Endothelial cell (in vitro differentiated cells): Measurements from ENCODE around the gene SLK. TPM values are rescaled to one million over a fixed set of nuclear protein-coding genes. Genes with fewer than 3 reads are reported as not detected.

ENCODE experiments used
- DNase-seq: peaks from one replicate; pipeline ENCODE4 v3.0.0; 2021; ENCODE audit warnings: low spot score
- H3K27ac Mint-ChIP-seq: one replicate; pipeline ENCODE4 v1.8.0; 2021; ENCODE audit warnings: mixed read lengths, inconsistent platforms; ENCODE audit not compliant: unreplicated experiment
- H3K27me3 Mint-ChIP-seq: one replicate; pipeline ENCODE4 v1.8.0; 2021; ENCODE audit warnings: mild to moderate bottlenecking, moderate library complexity, mixed read lengths, inconsistent platforms; ENCODE audit not compliant: unreplicated experiment
- H3K36me3 Mint-ChIP-seq: one replicate; pipeline ENCODE4 v1.8.0; 2021; ENCODE audit warnings: mild to moderate bottlenecking, low read depth, mixed read lengths, inconsistent platforms; ENCODE audit not compliant: unreplicated experiment
- H3K4me1 Mint-ChIP-seq: one replicate; pipeline ENCODE4 v1.8.0; 2021; ENCODE audit warnings: mild to moderate bottlenecking, mixed read lengths, inconsistent platforms; ENCODE audit not compliant: unreplicated experiment
- H3K4me3 Mint-ChIP-seq: one replicate; pipeline ENCODE4 v1.8.0; 2021; ENCODE audit warnings: mild to moderate bottlenecking, mixed read lengths, inconsistent platforms; ENCODE audit not compliant: unreplicated experiment
- H3K9me3 Mint-ChIP-seq: one replicate; pipeline ENCODE4 v1.8.0; 2021; ENCODE audit warnings: mixed read lengths, inconsistent platforms; ENCODE audit not compliant: unreplicated experiment
- total RNA-seq: library from RNA; stranded (reverse); fragmentation: NEBNext Ultra II Directional; extraction: Animal tissue kit (Norgen Biotek cat#: 25700); gene quantifications from one replicate; pipeline ENCODE4 v1.2.1, GENCODE V29; 2021; ENCODE audit not compliant: unreplicated experiment
- TF ChIP-seq, protein P1 (sequence below): fragments of 200-600 bp; sonication (generic); IDR thresholded peaks from one replicate; pipeline ENCODE4 v1.5.0; 2021; ENCODE audit warnings: antibody characterized with exemption; ENCODE audit not compliant: unreplicated experiment

The SLK gene
- total RNA-seq, 1 donor from 2014 or later = 30.8 TPM

DNA sequence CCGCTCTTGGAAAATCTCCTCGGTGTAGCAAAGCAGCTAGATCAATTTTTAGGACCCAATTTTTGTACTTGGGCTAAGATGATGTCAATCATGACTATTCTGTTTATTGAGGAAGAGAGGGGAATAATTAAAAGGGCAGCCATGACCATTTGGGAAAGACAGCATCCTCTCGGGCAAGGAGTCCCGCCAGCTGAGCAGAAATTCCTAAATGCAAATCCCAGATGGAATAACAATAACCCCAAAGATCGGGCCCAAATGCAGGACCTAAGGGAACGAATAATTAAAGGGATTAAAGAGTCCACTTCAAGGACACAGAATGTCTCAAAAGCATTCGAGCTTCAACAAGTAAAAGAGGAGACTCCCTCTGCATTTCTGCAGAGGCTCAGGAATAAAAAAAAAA, 100.0 kb downstream of the SLK start:
- TF ChIP-seq, protein P1, sequence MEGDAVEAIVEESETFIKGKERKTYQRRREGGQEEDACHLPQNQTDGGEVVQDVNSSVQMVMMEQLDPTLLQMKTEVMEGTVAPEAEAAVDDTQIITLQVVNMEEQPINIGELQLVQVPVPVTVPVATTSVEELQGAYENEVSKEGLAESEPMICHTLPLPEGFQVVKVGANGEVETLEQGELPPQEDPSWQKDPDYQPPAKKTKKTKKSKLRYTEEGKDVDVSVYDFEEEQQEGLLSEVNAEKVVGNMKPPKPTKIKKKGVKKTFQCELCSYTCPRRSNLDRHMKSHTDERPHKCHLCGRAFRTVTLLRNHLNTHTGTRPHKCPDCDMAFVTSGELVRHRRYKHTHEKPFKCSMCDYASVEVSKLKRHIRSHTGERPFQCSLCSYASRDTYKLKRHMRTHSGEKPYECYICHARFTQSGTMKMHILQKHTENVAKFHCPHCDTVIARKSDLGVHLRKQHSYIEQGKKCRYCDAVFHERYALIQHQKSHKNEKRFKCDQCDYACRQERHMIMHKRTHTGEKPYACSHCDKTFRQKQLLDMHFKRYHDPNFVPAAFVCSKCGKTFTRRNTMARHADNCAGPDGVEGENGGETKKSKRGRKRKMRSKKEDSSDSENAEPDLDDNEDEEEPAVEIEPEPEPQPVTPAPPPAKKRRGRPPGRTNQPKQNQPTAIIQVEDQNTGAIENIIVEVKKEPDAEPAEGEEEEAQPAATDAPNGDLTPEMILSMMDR = no peak
- H3K36me3 Mint-ChIP-seq = no peaks in the 10 kb centered on the region
- no peak for DNase-seq
- H3K27me3 Mint-ChIP-seq = peaks cover 2% of the 10 kb centered on the region
- no peaks in the 10 kb centered on the region for H3K9me3 Mint-ChIP-seq
- H3K4me3 Mint-ChIP-seq = no peak overlapping the region
- H3K27ac Mint-ChIP-seq = no peak overlapping the region
- H3K4me1 Mint-ChIP-seq = peaks cover 11% of the 10 kb centered on the region

DNA sequence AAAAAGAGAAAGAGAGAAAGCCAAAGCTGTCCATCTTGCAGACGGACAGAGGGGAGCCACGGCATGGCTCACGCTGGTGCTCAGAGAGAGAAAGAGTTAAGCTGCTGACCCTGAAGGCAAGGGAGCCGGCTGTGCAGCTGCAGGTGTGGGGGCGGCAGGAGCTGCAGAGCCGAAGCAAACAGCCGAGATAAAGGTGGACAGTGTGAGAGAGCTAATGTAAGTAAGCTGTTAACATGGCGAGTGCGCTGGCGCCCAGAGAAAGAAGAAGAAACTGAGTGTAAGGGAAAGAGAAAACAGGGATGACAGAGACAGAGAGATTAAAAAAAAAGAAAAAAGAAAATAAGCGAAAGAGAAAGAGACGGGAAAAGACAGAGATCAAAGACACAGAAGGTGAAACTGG, 100.6 kb downstream of the SLK start:
- TF ChIP-seq, protein P1 = no peak
- Mint-ChIP-seq H3K27me3 (peaks cover 2% of the 10 kb centered on the region), H3K4me3 (no peak overlapping the region), H3K4me1 (peaks cover 11% of the 10 kb centered on the region), H3K9me3 (no peaks in the 10 kb centered on the region), H3K27ac (no peak overlapping the region), H3K36me3 (no peaks in the 10 kb centered on the region)
- DNase-seq = no peak

DNA sequence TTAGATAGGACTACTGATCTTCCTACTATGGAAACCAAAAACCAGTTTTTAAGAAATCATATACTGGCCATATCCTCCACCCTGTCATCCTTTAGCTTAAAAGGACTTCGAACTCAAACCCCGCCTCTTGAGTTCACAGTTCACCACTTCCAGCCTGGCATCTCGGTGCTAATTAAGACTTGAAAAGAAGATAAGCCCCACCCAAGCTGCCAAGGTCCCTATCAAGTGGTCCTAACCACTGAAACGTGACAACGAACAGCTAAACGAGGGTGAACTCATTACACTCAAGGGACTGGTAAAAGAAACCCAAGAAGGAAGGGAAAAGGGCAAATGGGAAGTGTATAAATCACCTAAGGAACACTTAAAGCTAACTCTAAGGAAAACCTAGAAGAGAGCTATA, 102.7 kb downstream of the SLK start:
- H3K27me3 Mint-ChIP-seq = no peaks in the 10 kb centered on the region
- DNase-seq = no peak
- peaks cover 11% of the 10 kb centered on the region for H3K4me1 Mint-ChIP-seq
- H3K4me3 Mint-ChIP-seq = no peak overlapping the region
- TF ChIP-seq, protein P1 = no peak
- H3K9me3 Mint-ChIP-seq = no peaks in the 10 kb centered on the region
- no peak overlapping the region for H3K27ac Mint-ChIP-seq
- no peaks in the 10 kb centered on the region for H3K36me3 Mint-ChIP-seq

DNA sequence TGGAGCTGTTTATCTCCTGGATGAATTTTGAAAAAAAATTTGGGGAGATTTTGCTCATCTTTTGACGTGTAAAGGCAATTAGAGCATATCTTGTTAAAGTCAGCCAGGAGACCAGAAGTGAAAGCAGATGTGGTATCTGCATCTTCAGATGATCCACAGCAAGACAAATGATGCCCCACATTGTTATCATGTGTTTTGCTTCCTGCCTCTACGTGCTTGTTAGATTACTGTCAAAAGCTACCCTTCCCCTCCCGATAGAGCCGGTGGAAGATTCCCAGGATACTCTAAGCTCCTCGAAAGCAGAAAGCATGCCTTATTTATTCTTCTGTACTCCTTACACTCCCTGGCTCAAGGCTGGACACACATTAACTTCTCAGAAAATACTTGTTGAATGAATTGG, 105.8 kb downstream of the SLK start:
- H3K27me3 Mint-ChIP-seq = no peaks in the 10 kb centered on the region
- no peaks in the 10 kb centered on the region for H3K9me3 Mint-ChIP-seq
- no peak for DNase-seq
- no peaks in the 10 kb centered on the region for H3K4me1 Mint-ChIP-seq
- H3K36me3 Mint-ChIP-seq = no peaks in the 10 kb centered on the region
- no peak overlapping the region for H3K27ac Mint-ChIP-seq
- TF ChIP-seq, protein P1 = no peak
- H3K4me3 Mint-ChIP-seq = no peak overlapping the region

DNA sequence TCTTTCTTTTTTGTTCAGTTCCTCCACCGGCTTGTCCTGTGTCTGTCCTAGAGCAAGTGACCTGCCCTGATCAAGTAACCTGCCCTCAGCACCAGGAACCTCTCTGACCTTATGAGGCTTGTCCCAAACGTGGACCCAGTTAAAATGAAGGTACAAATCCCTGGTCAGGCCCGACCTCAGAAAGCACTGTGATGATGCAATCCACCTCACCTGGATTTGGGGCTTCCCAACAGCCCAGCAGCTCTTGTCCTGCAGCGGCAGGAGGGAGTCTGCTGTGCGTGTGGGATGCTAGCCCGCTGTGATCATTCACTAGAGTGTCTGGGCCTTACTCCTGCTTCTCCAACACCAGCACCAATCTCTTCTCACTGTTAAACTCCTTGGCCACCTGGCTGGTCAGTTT, 107.6 kb downstream of the SLK start:
- Mint-ChIP-seq H3K27ac (no peak overlapping the region), H3K27me3 (no peaks in the 10 kb centered on the region), H3K4me3 (no peak overlapping the region), H3K36me3 (no peaks in the 10 kb centered on the region), H3K9me3 (no peaks in the 10 kb centered on the region), H3K4me1 (no peaks in the 10 kb centered on the region)
- DNase-seq = no peak
- TF ChIP-seq, protein P1 = no peak
